ENCODE results near the gene SH2D1B.

GRCh38 chr1:162367073-162367472, 44.9 kb downstream of the SH2D1B start:
- TF ChIP-seq PHF8 (IDR thresholded peaks at IDR 0.05; ENCODE audit: borderline replicate concordance, low read length) (no peak), RAD21 (CRISPR knock-in tag; conservative IDR thresholded peaks at IDR 0.05 in 1 of 2, IDR thresholded peaks at IDR 0.05 in 1 of 2) (no peak), TCFL5 (CRISPR knock-in tag; conservative IDR thresholded peaks at IDR 0.05) (no peak)
